Colonic mucosa (tissue), 4 donors: ENCODE data around the gene GPALPP1. TPM values are rescaled to one million over a fixed set of nuclear protein-coding genes. Genes with fewer than 3 reads are reported as not detected.

ENCODE experiments used
- DNase-seq: peaks from one replicate; pipeline ENCODE4 v3.0.0-alpha.2; 2020
- H3K27ac ChIP-seq: fragments of 200-600 bp; one replicate; pipeline ENCODE4 v1.8.0; 2021
- H3K27me3 ChIP-seq: fragments of 200-600 bp; one replicate; pipeline ENCODE4 v1.8.0; 2021
- H3K36me3 ChIP-seq: fragments of 200-600 bp; one replicate; pipeline ENCODE4 v1.8.0; 2021
- H3K4me1 ChIP-seq: fragments of 200-600 bp; one replicate; pipeline ENCODE4 v1.8.0; 2021; ENCODE audit warnings: mild to moderate bottlenecking
- H3K4me3 ChIP-seq: fragments of 200-600 bp; one replicate; pipeline ENCODE4 v1.8.0; 2021
- H3K9ac ChIP-seq, 2 donors: one replicate each; pipeline ENCODE4 v1.7.0; 2013; ENCODE audit warnings: control low read depth in 2 of 2, low read depth in 2 of 2, low read length in 2 of 2
- H3K9me3 ChIP-seq: fragments of 200-600 bp; one replicate; pipeline ENCODE4 v1.8.0; 2021
- CTCF ChIP-seq: fragments of 200-600 bp; IDR thresholded peaks from one replicate; pipeline ENCODE4 v1.8.0; 2022; ENCODE audit warnings: antibody characterized with exemption, mild to moderate bottlenecking
- intact Hi-C: fragments of 100-400 bp; cut with DNase I; formaldehyde crosslinking; loops from one replicate; pipeline ENCODE4 v1.14.1; 2022
- total RNA-seq, 2 donors: library from RNA; stranded (reverse); fragmentation: NEBNext Ultra II Directional in 1 of 2; extraction: Animal tissue kit (Norgen Biotek cat#: 25700) in 1 of 2; gene quantifications; one replicate each; pipeline ENCODE4 v1.2.1, GENCODE V29; 2021
- donor health status: healthy.
- donor health status: DM: no; HTN: no; CAD: no.
- donor health status: DM: no; HTN: no; CAD: no.

Gene GPALPP1
- total RNA-seq, 2 donors from 2014 or later, result 15.8 to 16.0 TPM

- no peak overlapping the region for H3K4me3 ChIP-seq
- intact Hi-C loops, result no loop called here
- no peak for TF ChIP-seq CTCF
- no peak overlapping the region for H3K27ac ChIP-seq
- H3K27me3 ChIP-seq, result no peaks in the 10 kb centered on the region
- H3K4me1 ChIP-seq, result no peaks in the 10 kb centered on the region
- no peaks in the 10 kb centered on the region for H3K9me3 ChIP-seq
- peaks cover 12% of the 10 kb centered on the region for H3K36me3 ChIP-seq
- no peak for DNase-seq
- no peak overlapping the region for H3K9ac ChIP-seq
Measured at GRCh38 chr13:44961997-44962396, 27.3 kb upstream of the GPALPP1 start.

GRCh38 chr13:44967704-44968433, 21.5 kb upstream of the GPALPP1 start:
- peaks cover 12% of the 10 kb centered on the region for H3K36me3 ChIP-seq
- H3K27ac ChIP-seq, result no peak overlapping the region
- no peak for DNase-seq
- H3K9me3 ChIP-seq, result no peaks in the 10 kb centered on the region
- no peaks in the 10 kb centered on the region for H3K27me3 ChIP-seq
- H3K4me3 ChIP-seq, result no peak overlapping the region
- TF ChIP-seq CTCF, result no peak
- intact Hi-C loops, result no loop called here
- H3K9ac ChIP-seq, result no peak overlapping the region
- no peaks in the 10 kb centered on the region for H3K4me1 ChIP-seq

- Histone ChIP-seq H3K4me1 (no peaks in the 10 kb centered on the region), H3K4me3 (no peak overlapping the region), H3K9ac (no peak overlapping the region), H3K27me3 (no peaks in the 10 kb centered on the region), H3K27ac (no peak overlapping the region), H3K36me3 (peaks cover 12% of the 10 kb centered on the region), H3K9me3 (no peaks in the 10 kb centered on the region)
- TF ChIP-seq CTCF, result no peak
- no peak for DNase-seq
- intact Hi-C loops, result no loop called here
Measured at GRCh38 chr13:44968434-44968815, 20.9 kb upstream of the GPALPP1 start.

GRCh38 chr13:44969551-44970484, 19.5 kb upstream of the GPALPP1 start:
- intact Hi-C loops, result loop anchor here (2.0 to 10.0 kb wide), 2 partner anchors 485 to 1065 kb away; no protein-coding TSS in a partner anchor
- no peaks in the 10 kb centered on the region for H3K4me1 ChIP-seq

More at GRCh38 chr13:44969551-44970484, 19.5 kb upstream of the GPALPP1 start:
- TF ChIP-seq CTCF, result peak; percentile 73
- Histone ChIP-seq H3K36me3 (peaks cover under 1% of the 10 kb centered on the region), H3K27ac (no peak overlapping the region), H3K27me3 (no peaks in the 10 kb centered on the region), H3K9ac (no peak overlapping the region), H3K9me3 (no peaks in the 10 kb centered on the region), H3K4me3 (no peak overlapping the region)
- no peak for DNase-seq
